HL-60 (cell line): ENCODE measurements around the gene TSPAN10.

Experiments used
- DNase-seq, 2 experiments: peaks; one replicate each; pipeline ENCODE4 v3.0.0-alpha.2; 2010 to 2020; ENCODE audit warnings: low read depth in 1 of 2, low spot score in 1 of 2
- H3K27ac ChIP-seq: fragments of 250-450 bp; sonication (Bioruptor Pico); replicated peaks from 2 replicates; pipeline ENCODE4 v1.5.1; 2020; ENCODE audit warnings: mild to moderate bottlenecking, moderate library complexity
- H3K27me3 ChIP-seq: fragments of 250-450 bp; sonication (Bioruptor Pico); 2 replicates; pipeline ENCODE4 v1.5.1; 2021; ENCODE audit warnings: mild to moderate bottlenecking, moderate library complexity; ENCODE audit not compliant: insufficient read depth, poor library complexity, severe bottlenecking
- H3K4me3 ChIP-seq: replicated peaks from 2 replicates; pipeline ENCODE4 v1.5.1; 2011; ENCODE audit warnings: mild to moderate bottlenecking, control low read depth, low read length; ENCODE audit not compliant: insufficient read depth
- CTCF ChIP-seq: IDR thresholded peaks from one replicate; pipeline ENCODE4 v1.5.1; 2011; ENCODE audit warnings: low read length, control low read depth, inconsistent platforms; ENCODE audit not compliant: insufficient read depth
- GABPA ChIP-seq: IDR thresholded peaks from 2 replicates; pipeline ENCODE4 v1.6.1; 2012; ENCODE audit warnings: low read depth
- POLR2AphosphoS5 ChIP-seq: IDR thresholded peaks from 2 replicates; pipeline ENCODE4 v1.6.1; 2012; ENCODE audit warnings: low read depth
- SPI1 ChIP-seq: IDR thresholded peaks from 2 replicates; pipeline ENCODE4 v1.6.1; 2012; ENCODE audit warnings: low read depth, mild to moderate bottlenecking, borderline replicate concordance
- TF ChIP-seq, protein P1 (sequence below): IDR thresholded peaks from 2 replicates; pipeline ENCODE4 v1.6.1; 2012; ENCODE audit warnings: low read depth; ENCODE audit not compliant: insufficient replicate concordance

The TSPAN10 gene

DNA sequence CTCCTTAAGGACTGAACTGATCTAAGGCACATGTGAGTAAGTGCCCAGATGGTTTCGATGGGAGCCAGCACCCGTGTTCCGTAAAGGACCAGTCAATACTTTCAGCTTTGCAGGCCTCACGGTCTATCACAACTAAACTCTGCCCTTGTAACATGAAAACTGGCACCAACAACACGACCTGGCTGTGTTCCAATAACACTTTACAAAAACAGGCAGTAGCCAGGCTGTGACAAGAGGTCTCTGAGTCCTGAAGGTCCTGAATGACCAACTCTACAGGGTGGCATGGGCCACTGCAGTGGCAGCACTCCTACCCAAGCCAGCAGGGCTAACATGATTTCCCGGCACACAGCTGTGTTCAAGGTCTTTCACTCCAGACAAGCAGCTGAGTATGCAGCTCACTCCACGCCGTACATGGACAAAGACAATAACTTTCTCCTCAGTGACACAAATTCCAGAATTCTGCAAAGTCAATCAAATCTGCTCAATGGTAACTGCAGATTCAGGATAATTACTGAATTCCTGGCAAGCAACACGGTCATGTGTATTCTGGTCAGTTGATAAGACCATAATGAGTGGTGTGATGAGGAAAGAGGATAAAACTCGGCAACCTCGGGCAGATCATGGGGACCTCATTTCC, 15.4 kb upstream of the TSPAN10 start:
- TF ChIP-seq, protein P1, sequence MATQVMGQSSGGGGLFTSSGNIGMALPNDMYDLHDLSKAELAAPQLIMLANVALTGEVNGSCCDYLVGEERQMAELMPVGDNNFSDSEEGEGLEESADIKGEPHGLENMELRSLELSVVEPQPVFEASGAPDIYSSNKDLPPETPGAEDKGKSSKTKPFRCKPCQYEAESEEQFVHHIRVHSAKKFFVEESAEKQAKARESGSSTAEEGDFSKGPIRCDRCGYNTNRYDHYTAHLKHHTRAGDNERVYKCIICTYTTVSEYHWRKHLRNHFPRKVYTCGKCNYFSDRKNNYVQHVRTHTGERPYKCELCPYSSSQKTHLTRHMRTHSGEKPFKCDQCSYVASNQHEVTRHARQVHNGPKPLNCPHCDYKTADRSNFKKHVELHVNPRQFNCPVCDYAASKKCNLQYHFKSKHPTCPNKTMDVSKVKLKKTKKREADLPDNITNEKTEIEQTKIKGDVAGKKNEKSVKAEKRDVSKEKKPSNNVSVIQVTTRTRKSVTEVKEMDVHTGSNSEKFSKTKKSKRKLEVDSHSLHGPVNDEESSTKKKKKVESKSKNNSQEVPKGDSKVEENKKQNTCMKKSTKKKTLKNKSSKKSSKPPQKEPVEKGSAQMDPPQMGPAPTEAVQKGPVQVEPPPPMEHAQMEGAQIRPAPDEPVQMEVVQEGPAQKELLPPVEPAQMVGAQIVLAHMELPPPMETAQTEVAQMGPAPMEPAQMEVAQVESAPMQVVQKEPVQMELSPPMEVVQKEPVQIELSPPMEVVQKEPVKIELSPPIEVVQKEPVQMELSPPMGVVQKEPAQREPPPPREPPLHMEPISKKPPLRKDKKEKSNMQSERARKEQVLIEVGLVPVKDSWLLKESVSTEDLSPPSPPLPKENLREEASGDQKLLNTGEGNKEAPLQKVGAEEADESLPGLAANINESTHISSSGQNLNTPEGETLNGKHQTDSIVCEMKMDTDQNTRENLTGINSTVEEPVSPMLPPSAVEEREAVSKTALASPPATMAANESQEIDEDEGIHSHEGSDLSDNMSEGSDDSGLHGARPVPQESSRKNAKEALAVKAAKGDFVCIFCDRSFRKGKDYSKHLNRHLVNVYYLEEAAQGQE: no peak
- TF ChIP-seq SPI1 (no peak), POLR2AphosphoS5 (no peak), CTCF (no peak), GABPA (no peak)
- no peak for DNase-seq
- Histone ChIP-seq H3K27me3 (no peaks in the 10 kb centered on the region), H3K4me3 (no peak overlapping the region), H3K27ac (no peak overlapping the region)

GRCh38 chr17:81630274-81630673, 6.7 kb upstream of the TSPAN10 start:
- Histone ChIP-seq H3K27ac (no peak overlapping the region), H3K27me3 (no peaks in the 10 kb centered on the region), H3K4me3 (no peak overlapping the region)
- TF ChIP-seq, protein P1: no peak
- DNase-seq: no peak

- no peaks in the 10 kb centered on the region for H3K27me3 ChIP-seq
- no peak for DNase-seq
- H3K4me3 ChIP-seq: no peak overlapping the region
- H3K27ac ChIP-seq: no peak overlapping the region
- TF ChIP-seq CTCF (no peak), POLR2AphosphoS5 (no peak), SPI1 (no peak), GABPA (no peak)
- TF ChIP-seq, protein P1: no peak
Observed at GRCh38 chr17:81631482-81631881, 5.5 kb upstream of the TSPAN10 start.

- no peak for DNase-seq
- H3K4me3 ChIP-seq: peak overlapping the region; percentile 95
- TF ChIP-seq SPI1 (no peak), POLR2AphosphoS5 (no peak), CTCF (no peak)
- no peak overlapping the region for H3K27ac ChIP-seq
- H3K27me3 ChIP-seq: no peaks in the 10 kb centered on the region
Observed at GRCh38 chr17:81635431-81635830, 1.6 kb upstream of the TSPAN10 start.
